MM.1S (cell line): ENCODE results near the gene C10orf105.

ENCODE experiments used
- CTCF ChIP-seq: fragments of 300-600 bp; sonication (generic); IDR thresholded peaks from 2 replicates; pipeline ENCODE4 v1.5.1; 2016; ENCODE audit warnings: antibody characterized with exemption, low read length, mixed read lengths
- EZH2 ChIP-seq: fragments of 300-600 bp; sonication (generic); optimal IDR thresholded peaks from 2 replicates; pipeline ENCODE3; 2017; ENCODE audit warnings: low read depth, mild to moderate bottlenecking, antibody characterized with exemption, low read length, mixed read lengths
- EZH2phosphoT487 ChIP-seq: fragments of 300-600 bp; sonication (generic); IDR thresholded peaks from 2 replicates; pipeline ENCODE4 v1.6.1; 2018; ENCODE audit warnings: antibody characterized with exemption, low read length

GRCh38 chr10:71695502-71696476, 23.8 kb downstream of the C10orf105 start:
- TF ChIP-seq CTCF (no peak), EZH2 (no peak), EZH2phosphoT487 (no peak)
